ENCODE measurements around the gene SLIT3. TPM values are rescaled to one million over a fixed set of nuclear protein-coding genes. Genes with fewer than 3 reads are reported as not detected.
A peak's percentile ranks its signal among the peaks of the same experiment; 100 is the strongest.

Gene SLIT3
- total RNA-seq, 4 donors from 2014 or later = 46.3 to 89.0 (median 68.0) TPM

- TF ChIP-seq CTCF (IDR thresholded peaks at IDR 0.05) = no peak
- no peak for DNase-seq (ENCODE audit: low spot score)
Measured at GRCh38 chr5:168702511-168702910, 598.4 kb downstream of the SLIT3 start.

GRCh38 chr5:168701641-168702040, 599.3 kb downstream of the SLIT3 start:
- ATAC-seq (ENCODE audit: low FRiP score) (no peak), DNase-seq (ENCODE audit: low spot score) (no peak)
- no peak for TF ChIP-seq CTCF (IDR thresholded peaks at IDR 0.05)

More at GRCh38 chr5:168702511-168702910, 598.4 kb downstream of the SLIT3 start:
- no peak for ATAC-seq (ENCODE audit: low FRiP score)

GRCh38 chr5:168699002-168699401, 601.9 kb downstream of the SLIT3 start:
- DNase-seq (ENCODE audit: low spot score) (no peak), ATAC-seq (ENCODE audit: low FRiP score) (peak; percentile 39)

GRCh38 chr5:168697034-168697720, 603.8 kb downstream of the SLIT3 start:
- DNase-seq (ENCODE audit: low spot score) (no peak), ATAC-seq (ENCODE audit: low FRiP score) (no peak)
- no peak for TF ChIP-seq CTCF (IDR thresholded peaks at IDR 0.05)

More at GRCh38 chr5:168699002-168699401, 601.9 kb downstream of the SLIT3 start:
- TF ChIP-seq CTCF (IDR thresholded peaks at IDR 0.05) = no peak

- DNase-seq (ENCODE audit: low spot score) (no peak), ATAC-seq (ENCODE audit: low FRiP score) (no peak)
- TF ChIP-seq CTCF (IDR thresholded peaks at IDR 0.05) = no peak
Measured at GRCh38 chr5:168696611-168697010, 604.3 kb downstream of the SLIT3 start.

- no peak for TF ChIP-seq CTCF (IDR thresholded peaks at IDR 0.05)
- no peak for ATAC-seq (ENCODE audit: low FRiP score)
Measured at GRCh38 chr5:168695301-168695835, 605.6 kb downstream of the SLIT3 start.

GRCh38 chr5:168694289-168694688, 606.6 kb downstream of the SLIT3 start:
- DNase-seq (ENCODE audit: low spot score) = no peak
- no peak for TF ChIP-seq CTCF (IDR thresholded peaks at IDR 0.05)
- no peak for ATAC-seq (ENCODE audit: low FRiP score)

More at GRCh38 chr5:168695301-168695835, 605.6 kb downstream of the SLIT3 start:
- DNase-seq (ENCODE audit: low spot score) = no peak

Data from omental fat pad (tissue), 4 donors.